Measurements from ENCODE around the gene PGLYRP3.

- TF ChIP-seq RAD21 (CRISPR knock-in tag; IDR thresholded peaks at IDR 0.05) (no peak), ZNF768 (CRISPR knock-in tag; IDR thresholded peaks at IDR 0.05) (no peak), THAP11 (CRISPR knock-in tag; IDR thresholded peaks at IDR 0.05) (no peak), E2F5 (CRISPR knock-in tag; conservative IDR thresholded peaks at IDR 0.05) (no peak), ZNF549 (CRISPR knock-in tag; IDR thresholded peaks at IDR 0.05) (no peak), ZNF792 (CRISPR knock-in tag; IDR thresholded peaks at IDR 0.05) (no peak), GLMP (CRISPR knock-in tag; IDR thresholded peaks at IDR 0.05; ENCODE audit: borderline replicate concordance) (no peak), ZNF232 (CRISPR knock-in tag; IDR thresholded peaks at IDR 0.05; ENCODE audit: borderline replicate concordance) (no peak)
Measured at GRCh38 chr1:153277852-153278251, 34.9 kb downstream of the PGLYRP3 start.
